D341Med (cell line): ENCODE data around the gene SELENOI.

ENCODE experiments used
- DNase-seq: peaks from one replicate; pipeline ENCODE4 v3.0.0; 2012; ENCODE audit warnings: low spot score

The SELENOI gene

GRCh38 chr2:26412091-26412673, 66.2 kb downstream of the SELENOI start:
- DNase-seq, result no peak

DNA sequence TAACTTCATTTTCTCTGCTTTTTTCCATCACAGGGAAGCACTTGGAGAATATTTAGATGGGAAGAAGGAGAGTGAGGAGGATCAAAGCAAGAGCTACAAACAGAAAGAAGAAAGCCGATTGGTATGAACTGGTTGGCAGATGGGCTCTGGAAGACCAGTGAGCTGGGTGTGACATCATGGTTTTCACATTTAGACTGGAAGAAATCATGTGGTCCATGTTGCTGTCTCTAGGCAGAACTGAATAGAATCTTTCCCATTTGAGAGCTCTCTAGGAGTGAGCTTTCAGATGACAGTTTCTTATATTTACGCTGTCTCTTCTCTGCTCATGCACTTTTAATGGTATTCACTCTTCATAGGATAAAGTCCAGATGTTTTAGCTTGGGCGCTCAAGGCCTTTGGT, 68.4 kb downstream of the SELENOI start:
- DNase-seq, result no peak

GRCh38 chr2:26421961-26422360, 76.0 kb downstream of the SELENOI start:
- DNase-seq, result no peak

GRCh38 chr2:26422947-26423629, 77.1 kb downstream of the SELENOI start:
- DNase-seq, result no peak

DNA sequence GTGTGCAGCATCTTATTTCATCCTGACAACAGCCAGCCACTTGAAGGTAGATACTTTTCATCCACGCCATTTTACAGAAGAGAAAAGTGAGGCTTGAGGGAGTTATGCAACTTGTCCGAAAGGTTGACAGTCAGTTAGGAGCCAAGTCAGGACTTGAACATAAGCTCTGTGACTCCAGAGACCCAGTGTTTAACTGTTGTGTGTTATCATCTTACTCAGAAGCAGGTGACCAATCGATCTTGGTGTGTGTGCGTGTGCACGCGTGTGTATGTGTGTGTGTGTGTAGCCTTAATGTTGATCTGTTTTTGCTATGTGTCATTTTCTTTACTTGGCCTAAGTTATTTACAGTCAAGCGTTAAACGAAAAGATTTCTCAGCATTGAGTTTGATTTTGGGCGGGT, 77.8 kb downstream of the SELENOI start:
- no peak for DNase-seq

- no peak for DNase-seq
Measured at GRCh38 chr2:26424221-26424620, 78.3 kb downstream of the SELENOI start.

DNA sequence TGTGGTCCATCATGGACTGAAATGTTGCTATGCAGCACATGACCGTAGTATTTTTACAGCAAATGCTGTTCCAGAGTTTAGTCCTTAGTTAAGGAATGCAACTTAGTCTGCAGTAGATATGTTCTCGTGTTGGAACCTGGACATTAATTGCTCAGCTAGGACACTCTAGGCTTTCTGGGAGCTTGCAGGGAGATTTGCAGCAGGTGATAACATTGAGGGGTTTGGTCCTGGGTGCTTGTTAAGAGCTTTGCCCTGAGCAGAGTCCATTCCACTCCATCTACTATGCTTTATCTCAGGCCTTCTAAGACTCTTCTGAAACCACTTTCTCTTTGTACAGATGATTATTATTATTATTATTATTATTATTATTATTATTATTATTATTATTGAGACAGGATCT, 82.9 kb downstream of the SELENOI start:
- no peak for DNase-seq

DNA sequence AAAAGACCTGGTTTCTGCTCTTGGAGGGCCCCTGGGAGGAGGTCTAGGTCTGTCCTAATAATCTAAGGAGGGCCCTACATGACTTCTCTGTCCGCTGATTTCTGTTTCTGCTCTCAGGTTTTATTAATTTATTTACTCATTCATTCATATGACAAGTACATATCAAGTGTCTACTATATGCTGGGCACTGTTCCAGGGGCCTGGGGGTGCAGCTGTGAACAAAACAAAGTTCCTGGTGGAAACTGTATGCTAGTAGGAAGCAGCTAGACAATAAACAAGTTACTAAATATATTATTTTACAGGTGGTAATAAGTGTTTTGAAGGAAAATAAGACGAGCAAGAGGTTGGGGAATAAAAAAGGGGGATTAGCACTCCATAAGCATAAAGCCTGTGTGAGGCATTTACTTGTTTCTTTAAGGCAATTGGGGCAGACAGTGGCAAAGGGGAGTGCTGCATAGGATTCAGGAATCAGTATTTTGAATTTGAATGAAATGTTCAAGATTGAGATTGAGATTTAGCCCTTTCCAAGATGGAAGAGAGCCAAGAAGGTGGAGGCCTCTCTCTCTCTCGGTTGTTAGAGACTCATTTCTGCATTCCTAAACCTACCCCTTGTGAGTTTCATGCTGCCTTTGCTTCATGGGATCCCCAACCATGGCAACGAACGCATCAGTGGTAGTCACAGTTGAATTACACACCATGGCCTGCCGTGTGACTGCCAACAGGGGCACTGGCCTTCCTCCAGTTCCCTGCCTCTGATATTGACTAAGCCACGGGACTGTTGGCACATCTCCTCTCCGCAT, 84.0 kb downstream of the SELENOI start:
- no peak for DNase-seq

GRCh38 chr2:26430826-26431225, 84.9 kb downstream of the SELENOI start:
- DNase-seq, result no peak

- no peak for DNase-seq
Measured at GRCh38 chr2:26432363-26432762, 86.4 kb downstream of the SELENOI start.

- no peak for DNase-seq
Measured at GRCh38 chr2:26432859-26433258, 86.9 kb downstream of the SELENOI start.

- DNase-seq, result no peak
Measured at GRCh38 chr2:26435106-26435505, 89.2 kb downstream of the SELENOI start.

DNA sequence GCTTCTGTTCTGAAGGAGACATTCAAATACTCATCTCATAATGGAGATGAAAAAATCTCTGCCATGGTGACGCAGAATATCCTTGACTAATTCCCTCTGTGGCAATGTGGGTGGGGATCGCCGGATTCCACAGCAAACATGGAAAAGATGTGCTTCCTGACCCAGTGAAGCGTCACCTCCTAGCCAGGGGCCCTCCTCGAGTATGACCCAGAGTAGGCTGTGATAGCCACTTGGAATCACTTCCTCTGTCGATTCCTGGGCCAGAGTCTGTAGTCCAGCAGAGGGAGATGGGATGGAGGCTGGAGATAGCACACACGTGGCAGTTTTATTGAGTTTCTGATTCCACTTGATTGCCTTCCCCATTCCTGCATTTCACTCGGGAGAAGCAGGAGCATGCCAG, 92.6 kb downstream of the SELENOI start:
- peak; percentile 59 for DNase-seq

DNA sequence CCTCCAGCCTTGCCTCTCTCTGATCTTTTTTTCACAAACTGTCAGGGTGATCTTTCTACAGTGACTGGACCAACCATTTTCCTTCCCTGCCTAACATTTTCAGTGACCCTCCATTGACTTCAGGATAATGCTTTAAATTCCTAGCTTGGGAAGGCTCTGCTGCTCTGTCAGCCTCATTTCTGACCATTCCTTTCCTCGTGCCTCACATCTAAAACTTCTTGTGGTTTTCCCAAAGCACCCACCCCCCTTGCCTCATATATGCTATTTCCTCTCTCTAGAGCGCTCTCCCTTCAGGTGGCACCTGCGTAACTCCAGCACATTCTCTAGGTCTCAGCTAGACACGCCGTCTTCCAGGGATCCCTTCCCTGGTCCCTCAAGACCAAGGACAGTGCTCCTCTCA, 93.0 kb downstream of the SELENOI start:
- DNase-seq, result no peak

- DNase-seq, result no peak
Measured at GRCh38 chr2:26442301-26442700, 96.4 kb downstream of the SELENOI start.

GRCh38 chr2:26442707-26443106, 96.8 kb downstream of the SELENOI start:
- DNase-seq, result no peak

DNA sequence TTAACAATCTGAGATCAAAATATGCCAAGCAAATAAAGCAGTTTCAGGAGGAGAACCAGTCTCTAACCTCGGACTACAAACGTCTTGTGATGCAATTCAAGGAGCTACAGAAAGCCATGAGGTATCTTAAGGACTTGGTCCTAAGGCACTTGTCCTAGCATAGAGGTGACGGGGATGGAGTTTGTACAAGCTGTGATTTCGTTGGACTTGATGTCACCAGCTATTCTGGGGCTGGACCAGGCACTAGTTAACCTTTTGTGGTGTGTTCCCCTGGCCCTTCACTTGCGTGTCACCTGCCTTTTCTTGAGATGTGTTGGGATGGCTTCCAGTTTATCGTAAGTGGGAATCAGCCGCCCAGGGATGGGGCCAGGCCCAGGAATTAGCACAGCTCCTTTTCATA, 98.3 kb downstream of the SELENOI start:
- DNase-seq, result peak; percentile 5
